ENCODE results near the gene RAB33B.
"Not testable (repeated sequence)": the region's sequence is repeated elsewhere in the genome, so short reads cannot be mapped to it uniquely, and the experiment has no call there.

DNA sequence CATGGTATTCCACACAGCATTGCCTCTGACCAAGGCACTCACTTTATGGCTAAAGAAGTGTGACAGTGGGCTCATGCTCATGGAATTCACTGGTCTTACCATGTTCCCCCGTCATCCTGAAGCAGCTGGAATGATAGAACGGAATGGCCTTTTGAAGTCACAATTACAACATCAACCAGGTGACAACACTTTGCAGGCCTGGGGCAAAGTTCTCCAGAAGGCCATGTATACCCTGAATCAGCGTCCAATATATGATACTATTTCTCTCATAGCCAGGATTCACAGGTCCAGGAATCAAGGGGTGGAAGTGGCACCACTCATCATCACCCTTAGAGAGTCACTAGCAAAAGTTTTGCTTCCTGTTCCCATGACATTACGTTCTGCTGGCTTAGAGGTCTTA lies 6.8 kb upstream of the RAB33B start:
- not testable (repeated sequence) for TF ChIP-seq EP300 (IDR thresholded peaks at IDR 0.05; ENCODE audit: low read depth); POLR2AphosphoS5 (IDR thresholded peaks at IDR 0.05)
- TF ChIP-seq, protein P1, sequence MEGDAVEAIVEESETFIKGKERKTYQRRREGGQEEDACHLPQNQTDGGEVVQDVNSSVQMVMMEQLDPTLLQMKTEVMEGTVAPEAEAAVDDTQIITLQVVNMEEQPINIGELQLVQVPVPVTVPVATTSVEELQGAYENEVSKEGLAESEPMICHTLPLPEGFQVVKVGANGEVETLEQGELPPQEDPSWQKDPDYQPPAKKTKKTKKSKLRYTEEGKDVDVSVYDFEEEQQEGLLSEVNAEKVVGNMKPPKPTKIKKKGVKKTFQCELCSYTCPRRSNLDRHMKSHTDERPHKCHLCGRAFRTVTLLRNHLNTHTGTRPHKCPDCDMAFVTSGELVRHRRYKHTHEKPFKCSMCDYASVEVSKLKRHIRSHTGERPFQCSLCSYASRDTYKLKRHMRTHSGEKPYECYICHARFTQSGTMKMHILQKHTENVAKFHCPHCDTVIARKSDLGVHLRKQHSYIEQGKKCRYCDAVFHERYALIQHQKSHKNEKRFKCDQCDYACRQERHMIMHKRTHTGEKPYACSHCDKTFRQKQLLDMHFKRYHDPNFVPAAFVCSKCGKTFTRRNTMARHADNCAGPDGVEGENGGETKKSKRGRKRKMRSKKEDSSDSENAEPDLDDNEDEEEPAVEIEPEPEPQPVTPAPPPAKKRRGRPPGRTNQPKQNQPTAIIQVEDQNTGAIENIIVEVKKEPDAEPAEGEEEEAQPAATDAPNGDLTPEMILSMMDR (IDR thresholded peaks at IDR 0.05), result not testable (repeated sequence)

All from transverse colon (tissue), 4 donors.